HUES48 (cell line): ENCODE measurements around the gene GABRB1.

Experiments used
- H3K27ac ChIP-seq: one replicate; pipeline ENCODE4 v1.7.0; 2013; ENCODE audit warnings: low read depth, low read length, inconsistent platforms
- H3K27me3 ChIP-seq: 2 replicates; pipeline ENCODE4 v1.6.1; 2013; ENCODE audit warnings: mild to moderate bottlenecking, low read length; ENCODE audit not compliant: control insufficient read depth, insufficient read depth
- H3K36me3 ChIP-seq: 2 replicates; pipeline ENCODE4 v1.6.1; 2013; ENCODE audit warnings: low read length; ENCODE audit not compliant: control insufficient read depth, insufficient read depth
- H3K4me1 ChIP-seq: 2 replicates; pipeline ENCODE4 v1.6.1; 2013; ENCODE audit warnings: mild to moderate bottlenecking, low read length; ENCODE audit not compliant: control insufficient read depth, insufficient read depth
- H3K4me3 ChIP-seq: 2 replicates; pipeline ENCODE4 v1.5.1; 2013; ENCODE audit warnings: mild to moderate bottlenecking, low read depth, low read length
- H3K9ac ChIP-seq: 2 replicates; pipeline ENCODE4 v1.6.1; 2013; ENCODE audit warnings: mild to moderate bottlenecking, low read depth, low read length, moderate library complexity
- H3K9me3 ChIP-seq: 2 replicates; pipeline ENCODE4 v1.6.1; 2013; ENCODE audit warnings: low read length; ENCODE audit not compliant: control insufficient read depth, insufficient read depth

Gene GABRB1

GRCh38 chr4:47074816-47075215, 43.4 kb downstream of the GABRB1 start:
- Histone ChIP-seq H3K9ac (no peak overlapping the region), H3K27ac (no peak overlapping the region), H3K4me3 (no peak overlapping the region), H3K27me3 (no peaks in the 10 kb centered on the region), H3K4me1 (peaks cover 13% of the 10 kb centered on the region), H3K36me3 (no peaks in the 10 kb centered on the region), H3K9me3 (no peaks in the 10 kb centered on the region)

- no peak overlapping the region for H3K27ac ChIP-seq
- H3K36me3 ChIP-seq = no peaks in the 10 kb centered on the region
- no peaks in the 10 kb centered on the region for H3K27me3 ChIP-seq
- peaks cover 13% of the 10 kb centered on the region for H3K4me1 ChIP-seq
- H3K4me3 ChIP-seq = no peak overlapping the region
- H3K9me3 ChIP-seq = no peaks in the 10 kb centered on the region
- no peak overlapping the region for H3K9ac ChIP-seq
Observed at GRCh38 chr4:47075262-47075661, 43.9 kb downstream of the GABRB1 start.

GRCh38 chr4:47075919-47076318, 44.6 kb downstream of the GABRB1 start:
- Histone ChIP-seq H3K4me1 (peaks cover 13% of the 10 kb centered on the region), H3K27ac (no peak overlapping the region), H3K36me3 (no peaks in the 10 kb centered on the region), H3K9me3 (no peaks in the 10 kb centered on the region), H3K27me3 (no peaks in the 10 kb centered on the region), H3K4me3 (no peak overlapping the region), H3K9ac (no peak overlapping the region)

GRCh38 chr4:47084111-47084510, 52.7 kb downstream of the GABRB1 start:
- no peak overlapping the region for H3K9ac ChIP-seq
- no peaks in the 10 kb centered on the region for H3K36me3 ChIP-seq
- no peaks in the 10 kb centered on the region for H3K4me1 ChIP-seq
- H3K27ac ChIP-seq = no peak overlapping the region
- H3K27me3 ChIP-seq = no peaks in the 10 kb centered on the region
- no peak overlapping the region for H3K4me3 ChIP-seq
- H3K9me3 ChIP-seq = no peaks in the 10 kb centered on the region

- no peaks in the 10 kb centered on the region for H3K9me3 ChIP-seq
- H3K4me3 ChIP-seq = no peak overlapping the region
- no peak overlapping the region for H3K27ac ChIP-seq
- no peaks in the 10 kb centered on the region for H3K27me3 ChIP-seq
- H3K36me3 ChIP-seq = no peaks in the 10 kb centered on the region
- H3K4me1 ChIP-seq = no peaks in the 10 kb centered on the region
- no peak overlapping the region for H3K9ac ChIP-seq
Observed at GRCh38 chr4:47084795-47085194, 53.4 kb downstream of the GABRB1 start.

GRCh38 chr4:47088298-47088697, 56.9 kb downstream of the GABRB1 start:
- H3K27ac ChIP-seq = no peak overlapping the region
- H3K4me1 ChIP-seq = no peaks in the 10 kb centered on the region

GRCh38 chr4:47095884-47096283, 64.5 kb downstream of the GABRB1 start:
- H3K36me3 ChIP-seq = no peaks in the 10 kb centered on the region
- H3K4me3 ChIP-seq = no peak overlapping the region
- H3K9me3 ChIP-seq = no peaks in the 10 kb centered on the region
- H3K27me3 ChIP-seq = no peaks in the 10 kb centered on the region
- no peak overlapping the region for H3K27ac ChIP-seq
- H3K9ac ChIP-seq = no peak overlapping the region
- H3K4me1 ChIP-seq = no peaks in the 10 kb centered on the region

More at GRCh38 chr4:47088298-47088697, 56.9 kb downstream of the GABRB1 start:
- no peaks in the 10 kb centered on the region for H3K27me3 ChIP-seq
- no peak overlapping the region for H3K9ac ChIP-seq
- H3K9me3 ChIP-seq = no peaks in the 10 kb centered on the region
- no peaks in the 10 kb centered on the region for H3K36me3 ChIP-seq
- H3K4me3 ChIP-seq = no peak overlapping the region

GRCh38 chr4:47101453-47101852, 70.1 kb downstream of the GABRB1 start:
- H3K27ac ChIP-seq = no peak overlapping the region
- no peaks in the 10 kb centered on the region for H3K4me1 ChIP-seq
- H3K9ac ChIP-seq = no peak overlapping the region
- no peak overlapping the region for H3K4me3 ChIP-seq
- H3K27me3 ChIP-seq = no peaks in the 10 kb centered on the region
- H3K36me3 ChIP-seq = no peaks in the 10 kb centered on the region
- no peaks in the 10 kb centered on the region for H3K9me3 ChIP-seq

- no peaks in the 10 kb centered on the region for H3K9me3 ChIP-seq
- no peaks in the 10 kb centered on the region for H3K4me1 ChIP-seq
- H3K9ac ChIP-seq = no peak overlapping the region
- H3K36me3 ChIP-seq = no peaks in the 10 kb centered on the region
- H3K27ac ChIP-seq = no peak overlapping the region
- H3K27me3 ChIP-seq = no peaks in the 10 kb centered on the region
- no peak overlapping the region for H3K4me3 ChIP-seq
Observed at GRCh38 chr4:47104986-47105385, 73.6 kb downstream of the GABRB1 start.

GRCh38 chr4:47106561-47106960, 75.2 kb downstream of the GABRB1 start:
- Histone ChIP-seq H3K4me1 (no peaks in the 10 kb centered on the region), H3K9ac (no peak overlapping the region), H3K27me3 (no peaks in the 10 kb centered on the region), H3K9me3 (no peaks in the 10 kb centered on the region), H3K27ac (no peak overlapping the region), H3K4me3 (no peak overlapping the region), H3K36me3 (no peaks in the 10 kb centered on the region)

- Histone ChIP-seq H3K4me1 (no peaks in the 10 kb centered on the region), H3K4me3 (no peak overlapping the region), H3K9me3 (no peaks in the 10 kb centered on the region), H3K36me3 (no peaks in the 10 kb centered on the region), H3K27ac (no peak overlapping the region), H3K27me3 (no peaks in the 10 kb centered on the region), H3K9ac (no peak overlapping the region)
Observed at GRCh38 chr4:47109379-47109778, 78.0 kb downstream of the GABRB1 start.

- Histone ChIP-seq H3K27me3 (no peaks in the 10 kb centered on the region), H3K9ac (no peak overlapping the region), H3K4me1 (no peaks in the 10 kb centered on the region), H3K4me3 (no peak overlapping the region), H3K36me3 (no peaks in the 10 kb centered on the region), H3K27ac (no peak overlapping the region), H3K9me3 (no peaks in the 10 kb centered on the region)
Observed at GRCh38 chr4:47110546-47111132, 79.3 kb downstream of the GABRB1 start.
